WTC11 (cell line): Measurements from ENCODE around the gene TOM1.

Experiments used
- CTCF ChIP-seq: fragments of 200-600 bp; IDR thresholded peaks from 2 replicates; pipeline ENCODE4 v1.8.0; 2022; ENCODE audit warnings: antibody characterized with exemption
- ELF4 ChIP-seq: sonication (generic); formaldehyde crosslinking; IDR thresholded peaks from 2 replicates; pipeline ENCODE4 v1.8.1; 2022; ENCODE audit warnings: low read depth, mild to moderate bottlenecking, moderate library complexity, missing genetic modification reagents
- EMX1 ChIP-seq: fragments of 250-450 bp; sonication (Bioruptor Pico); IDR thresholded peaks from 2 replicates; pipeline ENCODE4 v1.8.0; 2021; ENCODE audit warnings: mild to moderate bottlenecking
- JUN ChIP-seq: sonication (generic); formaldehyde crosslinking; IDR thresholded peaks from 2 replicates; pipeline ENCODE4 v1.8.0; 2023; ENCODE audit warnings: mild to moderate bottlenecking, missing genetic modification reagents
- TF ChIP-seq, protein P1 (sequence below): sonication (generic); formaldehyde crosslinking; IDR thresholded peaks from 2 replicates; pipeline ENCODE4 v1.8.1; 2022; ENCODE audit warnings: mild to moderate bottlenecking, missing genetic modification reagents, moderate library complexity, borderline replicate concordance

DNA sequence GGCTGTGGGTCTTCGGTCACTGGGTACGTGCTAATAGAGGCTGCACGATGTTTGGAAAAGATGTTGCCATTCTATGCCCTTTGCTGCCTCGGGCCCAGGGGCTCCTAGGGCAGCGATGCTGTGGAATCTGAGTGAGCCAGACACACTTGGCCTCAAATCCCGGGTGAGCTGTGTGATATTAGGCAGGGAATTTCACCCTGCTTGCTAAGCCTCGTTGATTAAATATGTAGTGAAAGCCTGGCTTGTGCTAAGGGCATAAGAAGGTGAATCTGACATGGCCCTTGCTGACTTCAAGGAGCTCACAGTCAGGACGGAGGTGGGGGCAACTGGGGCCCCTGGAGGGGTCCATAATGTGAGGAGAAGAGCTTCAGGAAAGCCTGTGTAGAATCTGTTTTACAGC is 75.8 kb downstream of the TOM1 start:
- TF ChIP-seq CTCF: no peak
- TF ChIP-seq JUN: no peak
- TF ChIP-seq, protein P1, sequence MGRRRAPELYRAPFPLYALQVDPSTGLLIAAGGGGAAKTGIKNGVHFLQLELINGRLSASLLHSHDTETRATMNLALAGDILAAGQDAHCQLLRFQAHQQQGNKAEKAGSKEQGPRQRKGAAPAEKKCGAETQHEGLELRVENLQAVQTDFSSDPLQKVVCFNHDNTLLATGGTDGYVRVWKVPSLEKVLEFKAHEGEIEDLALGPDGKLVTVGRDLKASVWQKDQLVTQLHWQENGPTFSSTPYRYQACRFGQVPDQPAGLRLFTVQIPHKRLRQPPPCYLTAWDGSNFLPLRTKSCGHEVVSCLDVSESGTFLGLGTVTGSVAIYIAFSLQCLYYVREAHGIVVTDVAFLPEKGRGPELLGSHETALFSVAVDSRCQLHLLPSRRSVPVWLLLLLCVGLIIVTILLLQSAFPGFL: no peak
- no peak for TF ChIP-seq EMX1 (CRISPR knock-in tag)
- no peak for TF ChIP-seq ELF4 (CRISPR knock-in tag)
